ENCODE measurements around the gene GCNA. TPM values are rescaled to one million over a fixed set of nuclear protein-coding genes. Genes with fewer than 3 reads are reported as not detected.
"Not testable (repeated sequence)": the region's sequence is repeated elsewhere in the genome, so short reads cannot be mapped to it uniquely, and the experiment has no call there.

Gene GCNA
- total RNA-seq, 2 donors from 2014 or later = 0.85 to 0.99 TPM

GRCh38 chrX:71563921-71564320 lies 14.3 kb upstream of the GCNA start:
- H3K27ac ChIP-seq = no peak overlapping the region
- intact Hi-C loops (cut with DNase I) = loop anchor here (10.0 kb wide), 2 partner anchors 179 to 269 kb away; no protein-coding TSS in a partner anchor
- DNase-seq = no peak
- H3K4me3 ChIP-seq = no peak overlapping the region
- H3K9ac ChIP-seq (ENCODE audit: low read depth in 2 of 2, low read length in 2 of 2) = no peak overlapping the region
- TF ChIP-seq, protein P1, sequence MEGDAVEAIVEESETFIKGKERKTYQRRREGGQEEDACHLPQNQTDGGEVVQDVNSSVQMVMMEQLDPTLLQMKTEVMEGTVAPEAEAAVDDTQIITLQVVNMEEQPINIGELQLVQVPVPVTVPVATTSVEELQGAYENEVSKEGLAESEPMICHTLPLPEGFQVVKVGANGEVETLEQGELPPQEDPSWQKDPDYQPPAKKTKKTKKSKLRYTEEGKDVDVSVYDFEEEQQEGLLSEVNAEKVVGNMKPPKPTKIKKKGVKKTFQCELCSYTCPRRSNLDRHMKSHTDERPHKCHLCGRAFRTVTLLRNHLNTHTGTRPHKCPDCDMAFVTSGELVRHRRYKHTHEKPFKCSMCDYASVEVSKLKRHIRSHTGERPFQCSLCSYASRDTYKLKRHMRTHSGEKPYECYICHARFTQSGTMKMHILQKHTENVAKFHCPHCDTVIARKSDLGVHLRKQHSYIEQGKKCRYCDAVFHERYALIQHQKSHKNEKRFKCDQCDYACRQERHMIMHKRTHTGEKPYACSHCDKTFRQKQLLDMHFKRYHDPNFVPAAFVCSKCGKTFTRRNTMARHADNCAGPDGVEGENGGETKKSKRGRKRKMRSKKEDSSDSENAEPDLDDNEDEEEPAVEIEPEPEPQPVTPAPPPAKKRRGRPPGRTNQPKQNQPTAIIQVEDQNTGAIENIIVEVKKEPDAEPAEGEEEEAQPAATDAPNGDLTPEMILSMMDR (IDR thresholded peaks at IDR 0.05) = no peak
- H3K36me3 ChIP-seq = peaks cover 5% of the 10 kb centered on the region
- no peaks in the 10 kb centered on the region for H3K9me3 ChIP-seq
- no peaks in the 10 kb centered on the region for H3K4me1 ChIP-seq
- no peaks in the 10 kb centered on the region for H3K27me3 ChIP-seq

- Histone ChIP-seq H3K27ac (no peak overlapping the region), H3K36me3 (no peaks in the 10 kb centered on the region), H3K9ac (ENCODE audit: low read depth in 2 of 2, low read length in 2 of 2) (no peak overlapping the region), H3K9me3 (no peaks in the 10 kb centered on the region), H3K4me3 (no peak overlapping the region), H3K4me1 (no peaks in the 10 kb centered on the region), H3K27me3 (no peaks in the 10 kb centered on the region)
- TF ChIP-seq, protein P1 (IDR thresholded peaks at IDR 0.05) = no peak
- intact Hi-C loops (cut with DNase I) = loop anchor here (10.0 kb wide), 2 partner anchors 181 to 271 kb away; no protein-coding TSS in a partner anchor
- no peak for DNase-seq
These were observed 12.7 kb upstream of the GCNA start for GRCh38 chrX:71565474-71566041.

DNA sequence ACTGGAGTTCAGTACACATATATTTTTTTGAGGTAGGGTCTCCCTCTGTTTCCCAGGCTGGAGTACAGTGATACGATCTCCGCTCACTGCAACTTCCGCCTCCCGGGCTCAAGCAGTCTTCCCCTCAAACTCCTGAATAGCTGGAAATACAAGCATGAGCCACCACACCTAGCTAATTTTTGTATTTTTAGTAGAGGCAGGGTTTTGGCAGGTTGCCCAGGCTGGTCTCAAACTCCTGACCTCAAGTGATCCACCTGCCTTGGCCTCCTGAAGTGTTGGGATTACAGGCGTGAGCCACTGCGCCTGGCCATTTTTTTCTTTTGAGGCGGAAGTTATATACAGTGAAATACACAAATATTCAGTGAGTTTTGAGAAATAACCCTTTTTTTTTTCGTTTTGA lies 6.8 kb upstream of the GCNA start:
- H3K9me3 ChIP-seq; H3K9ac ChIP-seq (ENCODE audit: low read depth in 2 of 2, low read length in 2 of 2); H3K27me3 ChIP-seq; H3K4me3 ChIP-seq; H3K4me1 ChIP-seq; intact Hi-C loops (cut with DNase I); H3K27ac ChIP-seq; H3K36me3 ChIP-seq; DNase-seq: not testable (repeated sequence)

GRCh38 chrX:71573590-71573989 lies 4.6 kb upstream of the GCNA start:
- Histone ChIP-seq H3K36me3 (no peaks in the 10 kb centered on the region), H3K27me3 (no peaks in the 10 kb centered on the region), H3K4me1 (no peaks in the 10 kb centered on the region), H3K9ac (ENCODE audit: low read depth in 2 of 2, low read length in 2 of 2) (no peak overlapping the region), H3K27ac (no peak overlapping the region), H3K4me3 (no peak overlapping the region), H3K9me3 (no peaks in the 10 kb centered on the region)
- intact Hi-C loops (cut with DNase I) = no loop called here
- TF ChIP-seq, protein P1 (IDR thresholded peaks at IDR 0.05) = no peak
- no peak for DNase-seq

GRCh38 chrX:71577682-71578081 lies 555 bp upstream of the GCNA start:
- Histone ChIP-seq H3K4me3 (no peak overlapping the region), H3K27me3 (no peaks in the 10 kb centered on the region), H3K4me1 (no peaks in the 10 kb centered on the region), H3K27ac (no peak overlapping the region), H3K9ac (ENCODE audit: low read depth in 2 of 2, low read length in 2 of 2) (no peak overlapping the region), H3K9me3 (no peaks in the 10 kb centered on the region), H3K36me3 (no peaks in the 10 kb centered on the region)
- DNase-seq = no peak
- intact Hi-C loops (cut with DNase I) = no loop called here
- TF ChIP-seq, protein P1 (IDR thresholded peaks at IDR 0.05) = no peak

- H3K9me3 ChIP-seq = no peaks in the 10 kb centered on the region
- H3K27ac ChIP-seq = no peak overlapping the region
- H3K4me1 ChIP-seq = no peaks in the 10 kb centered on the region
- DNase-seq = no peak
- intact Hi-C loops (cut with DNase I) = no loop called here
- H3K4me3 ChIP-seq = no peak overlapping the region
- H3K27me3 ChIP-seq = no peaks in the 10 kb centered on the region
- TF ChIP-seq, protein P1 (IDR thresholded peaks at IDR 0.05) = no peak
- no peaks in the 10 kb centered on the region for H3K36me3 ChIP-seq
- no peak overlapping the region for H3K9ac ChIP-seq (ENCODE audit: low read depth in 2 of 2, low read length in 2 of 2)
These were observed 1.1 kb downstream of the GCNA start for GRCh38 chrX:71579136-71579989.

Measured in colonic mucosa (tissue), 4 donors.